H1 (cell line): Measurements from ENCODE around the gene SOX6. TPM values are rescaled to one million over a fixed set of nuclear protein-coding genes. Genes with fewer than 3 reads are reported as not detected.

Source experiments
- ASH2L ChIP-seq: fragments of 200-600, 300-600 bp; sonication (generic); IDR thresholded peaks from one replicate; pipeline ENCODE4 v1.7.1; 2017; ENCODE audit warnings: low read length
- CHD2 ChIP-seq: IDR thresholded peaks from 2 replicates; pipeline ENCODE4 v1.6.1; 2012; ENCODE audit warnings: low read length, improper control_type of control experiment
- CTCF ChIP-seq, 3 experiments: IDR thresholded peaks; 1 replicate in 2 of 3; 2 replicates in 1 of 3; pipeline versions ENCODE4 v1.5.1 to v1.6.1; 2011; ENCODE audit warnings: low read length in 3 of 3, mild to moderate bottlenecking in 3 of 3, inconsistent platforms in 2 of 3, low read depth in 1 of 3, moderate library complexity in 1 of 3; ENCODE audit not compliant: insufficient read depth in 1 of 3; ENCODE audit errors: control extremely low read depth in 1 of 3
- SP2 ChIP-seq: IDR thresholded peaks from 2 replicates; pipeline ENCODE4 v1.6.1; 2012; ENCODE audit warnings: mild to moderate bottlenecking, low read length, inconsistent platforms
- polyA plus RNA-seq, 7 experiments: library from polyadenylated mRNA; depleted of rRNA in 3 of 7; stranded (reverse) in 5 of 7; unstranded in 2 of 7; fragments of >200 nt in 5 of 7; fragments of 200-250 nt in 2 of 7; gene quantifications; 1 replicate in 5 of 7; 2 replicates in 1 of 7; 4 replicates in 1 of 7; pipeline versions ENCODE4 v1.2.1 to v1.2.3, GENCODE V29; 2011 to 2013; ENCODE audit warnings: missing spikeins in 2 of 7, mixed read lengths in 2 of 7
- total RNA-seq: library from RNA; stranded (reverse); fragmentation: NEBNext Ultra II Directional; extraction: Animal tissue kit (Norgen Biotek cat#: 25700); gene quantifications from 2 replicates; pipeline ENCODE4 v1.2.1, GENCODE V29; 2021

SOX6 gene
- total and polyA plus RNA-seq, 2 of the 8 experiments (the other 6 are each of a cell fraction or from before 2014, with no cell fraction given), result 0.09 TPM; not detected in 1

GRCh38 chr11:15935373-15935772 is 421.0 kb downstream of the SOX6 start (continued):
- TF ChIP-seq CTCF (IDR thresholded peaks at IDR 0.05; ENCODE audit: control extremely low read depth in 1 of 3, insufficient read depth in 1 of 3, low read depth in 1 of 3, low read length in 3 of 3) (no peak), ASH2L (no peak), CHD2 (no peak), SP2 (no peak)
